Left lobe of liver (tissue), 2 donors: Measurements from ENCODE around the gene RAB31. TPM values are rescaled to one million over a fixed set of nuclear protein-coding genes. Genes with fewer than 3 reads are reported as not detected.
"Not testable (repeated sequence)": the region's sequence is repeated elsewhere in the genome, so short reads cannot be mapped to it uniquely, and the experiment has no call there.

Experiments used
- ATAC-seq: fragments of 200-7000 bp; cut with Tn5 transposase; one replicate; pipeline ENCODE4 v1.9.1; 2020; ENCODE audit warnings: mild to moderate bottlenecking, moderate library complexity
- DNase-seq: peaks from one replicate; pipeline ENCODE4 v3.0.0-alpha.2; 2020; ENCODE audit warnings: low spot score
- total RNA-seq: library from RNA; stranded (reverse); gene quantifications from one replicate; pipeline ENCODE4 v1.2.1, GENCODE V29; 2021
- donor health status: DM: no; HTN: no; CAD: no; lungs with moderate emphysema.
- donor health status: DM: no; HTN: yes; CAD: no.

Gene RAB31
- total RNA-seq, 1 donor from 2014 or later = 7.8 TPM

DNA sequence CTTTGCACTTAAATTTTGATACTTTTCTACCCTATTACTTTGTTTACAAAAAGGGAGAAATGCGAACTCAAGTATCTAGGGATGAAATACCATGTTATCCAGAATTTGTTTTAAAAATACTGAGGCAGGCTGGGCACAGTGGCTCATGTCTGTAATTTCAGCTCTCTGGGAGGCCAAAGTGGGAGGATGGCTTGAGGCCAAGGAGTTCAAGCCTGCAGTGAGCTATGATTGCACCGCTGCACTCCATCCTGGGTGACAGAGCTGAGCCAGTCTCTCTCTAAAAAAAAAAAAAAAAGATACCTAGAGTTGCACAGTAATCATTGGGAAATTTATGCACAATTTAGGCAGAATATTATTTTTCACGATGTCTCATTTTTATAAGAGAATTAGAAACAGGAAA lies 193.3 kb downstream of the RAB31 start:
- DNase-seq (no peak), ATAC-seq (no peak)

DNA sequence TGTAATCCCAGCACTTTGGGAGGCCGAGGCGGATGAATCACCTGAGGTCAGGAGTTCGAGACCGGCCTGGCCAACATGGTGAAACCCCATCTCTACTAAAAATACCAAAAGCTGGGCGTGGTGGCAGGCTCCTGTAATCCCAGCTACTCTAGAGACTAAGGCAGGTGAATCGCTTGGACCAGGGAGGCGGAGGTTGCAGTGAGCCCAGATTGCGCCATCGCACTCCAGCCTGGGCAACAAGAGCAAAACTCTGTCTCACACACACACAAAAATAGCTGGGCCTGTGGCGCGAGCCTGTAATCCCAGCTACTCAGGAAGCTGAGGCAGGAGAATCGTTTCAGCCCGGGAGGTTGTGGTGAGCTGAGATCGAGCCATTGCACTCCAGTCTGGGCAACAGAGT lies 194.2 kb downstream of the RAB31 start:
- not testable (repeated sequence) for DNase-seq, ATAC-seq

DNA sequence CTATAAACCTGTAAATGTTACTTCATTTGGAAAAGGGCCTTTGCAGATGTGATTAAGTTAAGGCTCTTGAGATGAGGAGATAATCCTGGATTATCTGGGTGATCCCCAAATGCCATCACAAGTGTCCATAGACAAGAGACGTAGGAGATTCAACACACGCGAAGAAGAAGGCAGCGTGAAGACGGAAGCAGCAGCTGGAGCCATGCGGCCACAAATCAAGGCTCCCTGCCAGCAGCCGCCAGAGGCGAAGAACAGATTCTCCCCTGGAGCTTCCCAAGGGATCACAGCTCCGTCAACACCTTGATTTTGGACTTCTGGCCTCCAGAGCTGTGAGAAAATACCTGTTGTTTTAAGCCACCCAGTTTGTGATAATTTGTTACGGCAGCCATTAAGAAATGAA lies 194.7 kb downstream of the RAB31 start:
- DNase-seq (no peak), ATAC-seq (no peak)

DNA sequence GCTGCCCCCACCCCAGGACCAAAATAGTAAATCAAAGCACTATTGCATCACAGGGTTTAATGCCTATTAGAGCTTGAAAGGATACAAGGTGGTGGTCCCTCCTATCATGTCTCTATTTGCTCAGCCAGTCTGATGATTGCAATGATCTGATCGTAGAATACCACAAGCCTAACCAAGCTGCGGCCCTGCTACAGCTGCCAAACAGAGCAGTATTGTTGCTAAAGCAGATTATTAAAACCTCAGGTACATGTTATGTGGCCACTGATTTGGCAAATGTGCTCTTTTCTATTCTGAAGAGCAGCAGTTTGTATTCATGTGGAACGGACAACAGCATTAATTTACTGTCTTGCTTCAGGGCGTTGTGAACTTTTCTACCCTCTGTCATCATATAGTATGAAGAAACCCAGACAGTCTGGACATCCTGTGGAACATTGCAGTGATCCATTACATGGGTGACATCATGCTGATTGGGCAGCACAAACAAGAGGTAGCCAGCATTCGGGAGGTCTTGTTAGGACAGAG lies 197.4 kb downstream of the RAB31 start:
- ATAC-seq = no peak
- no peak for DNase-seq

DNA sequence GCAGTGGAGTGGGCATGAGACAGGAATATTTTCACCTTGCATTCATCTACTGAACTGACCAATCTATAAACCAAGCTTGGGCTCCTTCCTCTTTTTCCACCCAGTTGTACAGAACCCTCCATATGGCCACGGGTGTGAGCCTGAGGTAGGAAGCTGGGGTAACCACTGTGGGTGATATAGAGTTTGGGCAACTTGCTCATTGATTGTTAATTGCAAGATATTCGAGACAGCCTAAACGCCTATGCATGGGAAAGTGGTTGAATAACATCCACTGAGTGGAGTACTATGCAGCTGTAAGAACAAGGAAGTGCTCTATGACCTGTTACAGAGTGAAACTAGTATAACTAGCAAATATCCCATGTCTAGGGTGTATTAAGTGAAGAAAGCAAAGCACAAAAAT lies 198.4 kb downstream of the RAB31 start:
- DNase-seq (no peak), ATAC-seq (no peak)

DNA sequence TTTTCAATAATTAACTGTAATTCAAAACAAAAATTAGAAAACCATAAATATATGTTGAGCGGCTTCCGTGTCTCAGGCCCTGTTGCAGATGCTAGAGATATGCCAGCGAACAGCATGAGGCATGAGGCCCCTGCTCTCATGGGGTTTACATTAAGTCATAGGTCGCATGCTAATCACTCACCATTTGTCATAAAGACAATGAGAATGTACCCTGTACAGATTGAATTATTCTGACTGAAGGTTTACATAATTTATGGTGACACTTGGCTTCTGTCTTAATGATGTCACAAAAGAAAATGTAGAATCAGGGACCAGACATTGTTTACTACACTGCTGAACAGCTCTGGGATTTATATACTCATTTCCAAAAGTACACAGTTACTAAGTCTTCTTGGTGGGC lies 199.8 kb downstream of the RAB31 start:
- no peak for ATAC-seq
- no peak for DNase-seq

DNA sequence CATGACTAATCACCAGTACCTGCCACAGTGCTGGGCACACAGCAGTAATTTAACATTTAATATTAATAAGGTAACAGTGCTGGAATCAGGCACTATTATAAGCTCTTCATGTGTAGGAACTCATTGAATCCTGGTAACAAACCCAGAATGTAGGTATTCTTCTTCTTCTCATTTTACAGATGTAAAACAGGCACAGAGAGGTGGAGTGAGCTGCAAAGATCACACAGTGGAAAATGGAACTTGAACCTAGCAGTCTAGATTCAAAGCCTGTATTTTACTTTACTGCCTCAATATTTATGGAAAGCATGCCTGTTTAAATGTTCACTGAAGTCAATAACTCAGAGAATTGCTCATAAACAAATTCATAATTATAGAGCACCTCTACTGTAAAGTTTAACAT lies 202.0 kb downstream of the RAB31 start:
- ATAC-seq = no peak

DNA sequence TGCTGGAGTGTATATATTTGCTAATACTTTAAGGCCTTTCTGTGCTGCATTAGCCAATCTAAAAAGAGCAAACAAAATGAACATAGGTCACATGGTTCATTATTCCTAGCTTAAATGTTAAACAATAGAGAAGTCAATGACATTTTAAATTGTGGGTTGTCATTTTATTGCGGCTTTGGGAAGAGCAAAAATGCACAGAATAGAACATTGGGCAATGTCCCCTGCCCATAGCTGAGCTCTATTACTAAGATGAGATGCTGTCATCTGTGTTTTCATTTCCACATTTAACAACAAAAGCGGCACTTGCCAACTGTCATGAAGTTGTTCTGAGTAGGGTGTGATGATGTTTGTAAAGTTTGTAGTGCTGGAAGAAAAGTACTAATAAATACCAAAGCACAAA lies 202.6 kb downstream of the RAB31 start:
- ATAC-seq (no peak), DNase-seq (no peak)

More for the DNA sequence above, 202.0 kb downstream of the RAB31 start:
- DNase-seq = no peak

DNA sequence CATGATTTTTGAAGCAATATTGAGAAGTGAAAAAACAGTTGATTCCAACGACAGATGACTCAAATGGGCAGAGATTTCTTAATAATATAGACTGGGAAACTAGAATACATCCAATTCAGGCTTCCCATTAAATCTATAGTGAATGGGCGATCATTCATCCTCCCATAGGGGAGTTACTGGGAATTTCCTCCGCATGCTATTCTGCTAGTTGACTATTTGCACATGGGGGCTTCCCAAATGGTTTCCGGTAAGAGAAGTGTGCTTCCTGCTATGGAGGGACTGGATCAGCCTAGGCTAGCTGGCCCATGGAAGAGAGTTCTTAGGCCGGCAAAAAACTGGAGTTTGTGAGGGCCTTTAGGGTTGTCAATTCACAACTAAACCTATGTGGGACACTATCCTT lies 203.1 kb downstream of the RAB31 start:
- DNase-seq = no peak
- no peak for ATAC-seq

Other genes with a start within 250 kb of the RAB31 start
- gene RALBP1, start 232.8 kb upstream of the RAB31 start, total RNA-seq = 17.4 TPM
- 20.1 TPM for gene PPP4R1, start 93.7 kb upstream of the RAB31 start, total RNA-seq
- gene TXNDC2, start 177.7 kb downstream of the RAB31 start, total RNA-seq = not detected
- gene VAPA, start 205.7 kb downstream of the RAB31 start, total RNA-seq = 72.4 TPM